BJ (cell line): Measurements from ENCODE around the gene SLX4IP. TPM values are rescaled to one million over a fixed set of nuclear protein-coding genes. Genes with fewer than 3 reads are reported as not detected.

Experiments
- CTCF ChIA-PET: fragments of 350-600 bp; formaldehyde crosslinking; extraction: SDS; loops from one replicate; lab custom pipeline; 2021; ENCODE audit warnings: antibody characterized with exemption, inconsistent platforms; lab: Yijun Ruan, JAX
- POLR2A ChIA-PET: fragments of 300-600 bp; sonication (Branson Sonifier 250); formaldehyde crosslinking; extraction: SDS; loops from one replicate; lab custom pipeline; 2021; ENCODE audit warnings: antibody characterized with exemption; lab: Charles Lee
- DNase-seq: peaks from one replicate; pipeline ENCODE4 v3.0.0-alpha.2; 2011; ENCODE audit warnings: low read depth
- H3K27me3 ChIP-seq: 2 replicates; pipeline ENCODE4 v1.6.0; 2011; ENCODE audit warnings: low read length; ENCODE audit not compliant: control insufficient read depth, insufficient read depth
- H3K36me3 ChIP-seq: 2 replicates; pipeline ENCODE4 v1.5.1; 2011; ENCODE audit warnings: low read length; ENCODE audit not compliant: control insufficient read depth, insufficient read depth
- H3K4me3 ChIP-seq: 2 replicates; pipeline ENCODE4 v1.5.1; 2011; ENCODE audit warnings: low read depth, mild to moderate bottlenecking, control low read depth, low read length
- polyA plus RNA-seq: library from polyadenylated mRNA; depleted of rRNA; stranded (reverse); fragments of >200 nt; gene quantifications from 2 replicates; pipeline ENCODE4 v1.2.3, GENCODE V29; 2011
- TF ChIP-seq, protein P1 (sequence below): IDR thresholded peaks from 2 replicates; pipeline ENCODE4 v1.5.1; 2011; ENCODE audit warnings: low read depth, mild to moderate bottlenecking, control low read depth, inconsistent platforms, low read length, moderate library complexity; ENCODE audit not compliant: insufficient read depth

Gene SLX4IP
- polyA plus RNA-seq, 1 experiment: 1.6 TPM

DNA sequence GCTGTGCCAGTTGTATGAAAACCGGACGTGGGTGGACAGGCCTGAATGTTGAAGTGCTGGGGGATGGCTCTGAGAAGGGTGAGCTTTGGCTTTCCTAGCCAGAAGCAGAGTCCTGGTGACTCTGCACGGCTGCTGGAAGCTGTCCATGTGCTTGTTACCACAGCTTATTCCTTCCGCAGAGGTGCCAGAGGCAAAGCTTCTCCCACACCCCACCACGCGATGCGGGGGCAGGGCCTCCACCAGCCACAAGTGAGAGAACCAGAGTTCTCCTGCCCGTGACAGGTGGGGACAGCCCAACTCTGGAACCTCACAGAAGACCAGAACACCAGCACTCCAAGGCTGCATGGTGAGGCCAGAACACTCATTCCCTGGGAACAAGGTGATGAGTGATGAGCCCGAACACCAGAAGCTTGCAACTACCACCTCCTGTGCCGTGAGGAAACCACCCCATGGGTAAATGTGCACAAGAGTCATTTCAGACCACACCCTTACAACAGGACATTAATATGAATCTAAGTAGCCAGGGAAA lies 202.0 kb downstream of the SLX4IP start:
- no peak for DNase-seq
- ChIA-PET CTCF (interaction anchor here (1.1 to 2.0 kb wide), 3 partner anchors 9 to 35 kb away, joined by 3 to 7 read pairs (median 4); no protein-coding TSS in a partner anchor), POLR2A (interaction anchor here (0.7 kb wide), 1 partner anchor 17 kb away, joined by 3 read pairs; no protein-coding TSS in a partner anchor)
- H3K27me3 ChIP-seq: no peaks in the 10 kb centered on the region
- TF ChIP-seq, protein P1, sequence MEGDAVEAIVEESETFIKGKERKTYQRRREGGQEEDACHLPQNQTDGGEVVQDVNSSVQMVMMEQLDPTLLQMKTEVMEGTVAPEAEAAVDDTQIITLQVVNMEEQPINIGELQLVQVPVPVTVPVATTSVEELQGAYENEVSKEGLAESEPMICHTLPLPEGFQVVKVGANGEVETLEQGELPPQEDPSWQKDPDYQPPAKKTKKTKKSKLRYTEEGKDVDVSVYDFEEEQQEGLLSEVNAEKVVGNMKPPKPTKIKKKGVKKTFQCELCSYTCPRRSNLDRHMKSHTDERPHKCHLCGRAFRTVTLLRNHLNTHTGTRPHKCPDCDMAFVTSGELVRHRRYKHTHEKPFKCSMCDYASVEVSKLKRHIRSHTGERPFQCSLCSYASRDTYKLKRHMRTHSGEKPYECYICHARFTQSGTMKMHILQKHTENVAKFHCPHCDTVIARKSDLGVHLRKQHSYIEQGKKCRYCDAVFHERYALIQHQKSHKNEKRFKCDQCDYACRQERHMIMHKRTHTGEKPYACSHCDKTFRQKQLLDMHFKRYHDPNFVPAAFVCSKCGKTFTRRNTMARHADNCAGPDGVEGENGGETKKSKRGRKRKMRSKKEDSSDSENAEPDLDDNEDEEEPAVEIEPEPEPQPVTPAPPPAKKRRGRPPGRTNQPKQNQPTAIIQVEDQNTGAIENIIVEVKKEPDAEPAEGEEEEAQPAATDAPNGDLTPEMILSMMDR: no peak
- H3K36me3 ChIP-seq: peaks cover 21% of the 10 kb centered on the region
- H3K4me3 ChIP-seq: no peak overlapping the region

DNA sequence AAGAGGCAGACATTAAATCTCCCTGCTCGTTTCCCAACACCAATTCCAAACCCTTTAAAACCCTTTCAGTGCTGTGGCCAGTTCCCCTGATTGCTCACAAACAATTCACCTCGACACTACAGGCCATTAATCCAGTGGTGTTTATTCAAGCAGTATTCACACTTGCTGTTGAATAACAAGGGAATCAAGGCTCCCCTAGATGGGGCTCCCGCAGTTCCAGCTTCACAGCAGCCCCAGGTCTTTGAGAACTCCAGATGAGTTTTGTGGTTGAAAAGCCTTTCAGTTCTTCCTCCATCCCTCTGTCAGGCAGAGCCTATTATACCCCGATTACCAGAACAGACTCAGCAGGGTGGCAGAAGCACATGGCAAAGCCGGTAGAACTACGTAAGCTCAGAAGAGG lies 202.5 kb downstream of the SLX4IP start:
- POLR2A ChIA-PET: interaction anchor here (0.7 kb wide), 1 partner anchor 18 kb away, joined by 3 read pairs; no protein-coding TSS in a partner anchor
- no peak for DNase-seq
- H3K27me3 ChIP-seq: no peaks in the 10 kb centered on the region
- TF ChIP-seq, protein P1: no peak
- H3K36me3 ChIP-seq: peaks cover 25% of the 10 kb centered on the region
- CTCF ChIA-PET: interaction anchor here (1.1 to 2.0 kb wide), 3 partner anchors 9 to 34 kb away, joined by 3 to 7 read pairs (median 4); no protein-coding TSS in a partner anchor
- no peak overlapping the region for H3K4me3 ChIP-seq

DNA sequence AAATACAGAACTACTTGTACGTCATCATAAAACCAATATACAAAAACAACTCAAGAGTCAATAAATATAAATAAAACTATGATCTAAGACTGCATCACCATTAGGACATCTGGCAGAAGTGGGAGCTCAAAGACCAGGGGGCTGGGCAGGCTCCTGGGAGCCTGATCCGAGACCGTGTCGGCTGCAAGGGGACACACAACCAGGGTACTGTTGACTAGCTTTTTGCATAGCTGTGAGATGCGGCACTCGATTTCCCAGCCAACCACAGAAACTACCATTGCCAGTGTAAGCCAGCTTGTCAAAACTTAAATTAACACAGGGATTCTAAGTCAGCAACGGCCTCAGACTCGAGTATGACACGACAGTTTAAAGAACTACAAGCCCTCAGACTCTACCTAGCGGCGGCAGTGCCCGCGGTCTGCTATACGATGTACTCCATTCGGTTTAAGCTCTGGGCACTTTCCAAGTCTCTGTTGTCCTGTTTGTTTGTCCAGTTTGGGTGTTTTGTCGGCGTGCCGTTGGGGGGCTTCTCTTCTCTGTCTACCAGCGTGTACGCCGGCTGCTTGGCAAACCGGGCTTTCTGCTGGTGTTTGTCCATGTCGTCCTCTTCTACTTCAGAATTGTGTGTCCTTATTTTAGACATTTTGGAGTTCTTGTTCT lies 204.1 kb downstream of the SLX4IP start:
- TF ChIP-seq, protein P1: no peak
- peaks cover 27% of the 10 kb centered on the region for H3K36me3 ChIP-seq
- no peak for DNase-seq
- no peaks in the 10 kb centered on the region for H3K27me3 ChIP-seq
- ChIA-PET POLR2A (no interaction called here), CTCF (interaction anchor here (1.0 to 1.2 kb wide), 2 partner anchors 74 to 168 kb away, joined by 3 read pairs; no protein-coding TSS in a partner anchor)
- no peak overlapping the region for H3K4me3 ChIP-seq

DNA sequence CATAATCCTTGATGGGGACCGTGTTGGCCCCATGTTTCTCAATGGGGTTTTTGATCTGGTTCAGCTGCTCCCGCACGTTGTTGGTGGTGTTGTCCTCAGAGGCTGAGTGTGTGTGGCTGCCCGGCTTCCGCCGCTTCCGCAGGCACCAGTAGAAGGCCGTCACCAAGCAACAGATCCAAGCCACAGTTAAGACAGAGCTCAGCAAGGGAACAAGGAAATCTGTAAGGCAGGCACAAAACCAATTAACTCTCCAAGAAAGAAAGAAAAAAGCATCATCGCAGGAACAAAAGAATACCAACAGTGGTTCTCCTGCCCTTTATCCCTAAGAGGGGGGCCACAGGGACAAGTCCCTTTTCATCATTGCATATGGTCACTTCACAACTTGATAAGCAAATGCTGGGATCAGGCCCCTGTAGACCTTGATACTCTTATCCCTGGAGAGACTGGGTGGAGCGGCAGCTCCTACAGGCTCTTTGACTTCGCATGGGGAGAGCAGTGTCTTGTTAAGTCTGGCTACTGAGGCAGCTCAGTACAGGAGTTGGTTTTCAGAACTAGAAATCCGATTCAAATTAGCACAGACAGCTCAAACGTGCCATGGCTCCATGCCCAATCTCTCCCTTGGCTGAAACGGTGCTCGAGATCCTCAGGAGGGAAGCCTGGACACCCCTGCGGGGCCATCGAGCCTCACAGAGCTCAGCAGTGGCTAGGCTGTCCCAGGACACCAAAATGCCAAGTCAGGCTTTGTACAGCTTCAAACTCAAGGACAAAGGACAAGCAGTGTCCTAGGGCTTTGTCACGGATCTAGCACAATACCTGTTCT lies 204.8 kb downstream of the SLX4IP start:
- H3K27me3 ChIP-seq: no peaks in the 10 kb centered on the region
- no peak overlapping the region for H3K4me3 ChIP-seq
- H3K36me3 ChIP-seq: peaks cover 27% of the 10 kb centered on the region
- ChIA-PET POLR2A (no interaction called here), CTCF (interaction anchor here (0.7 to 1.0 kb wide), 2 partner anchors 74 to 214 kb away, joined by 3 to 4 read pairs; no protein-coding TSS in a partner anchor)
- DNase-seq: no peak
- TF ChIP-seq, protein P1: no peak

DNA sequence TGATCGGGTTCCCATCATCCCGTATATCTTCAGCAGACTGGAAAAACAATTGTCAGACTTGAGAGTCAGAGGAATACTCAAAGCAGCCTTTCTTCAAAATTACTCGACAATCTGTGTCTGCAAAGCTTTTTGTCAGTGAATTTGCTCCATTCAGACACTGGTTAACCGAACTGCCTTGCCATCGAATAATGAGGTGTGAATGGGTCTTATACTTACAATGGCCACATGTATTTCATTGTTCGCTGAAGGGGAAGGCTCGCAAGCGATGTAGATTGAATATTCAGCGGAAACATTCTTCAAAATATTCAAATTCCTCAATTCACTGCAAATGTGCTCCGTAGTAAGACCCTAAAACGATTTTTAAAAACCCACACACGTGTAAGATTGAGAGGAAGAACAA lies 205.8 kb downstream of the SLX4IP start:
- TF ChIP-seq, protein P1: no peak
- Histone ChIP-seq H3K4me3 (no peak overlapping the region), H3K27me3 (no peaks in the 10 kb centered on the region), H3K36me3 (peaks cover 28% of the 10 kb centered on the region)
- no peak for DNase-seq
- ChIA-PET CTCF (no interaction called here), POLR2A (no interaction called here)
